ENCODE data around the gene FUT8.

FUT8 gene

DNA sequence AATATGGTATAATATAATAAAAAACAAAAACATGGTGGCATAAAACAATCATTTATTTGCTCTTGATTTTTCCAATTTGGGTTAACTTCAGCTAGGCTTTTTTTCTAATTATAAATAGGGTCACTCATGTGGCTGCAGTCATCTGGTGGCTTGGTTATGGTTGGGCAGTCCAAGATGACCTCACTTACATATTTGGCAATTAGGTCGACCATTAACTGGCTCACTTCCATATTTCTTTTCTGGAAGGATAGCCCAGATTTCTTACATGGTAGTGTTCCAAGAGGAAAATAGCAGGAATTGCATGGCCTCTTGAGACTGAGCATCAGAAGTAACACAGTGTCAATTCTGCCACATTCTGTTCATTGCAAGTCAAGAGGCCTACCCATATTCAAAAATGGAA, 153.4 kb downstream of the FUT8 start:
- H3K4me3 ChIP-seq (ENCODE audit: low read length) = no peak overlapping the region
- H3K4me1 ChIP-seq (ENCODE audit: control insufficient read depth, insufficient read depth, low read length) = peaks cover 15% of the 10 kb centered on the region
- no peaks in the 10 kb centered on the region for H3K9me3 ChIP-seq (ENCODE audit: control insufficient read depth, low read length)
- DNase-seq (ENCODE audit: low read depth) = no peak
- peaks cover 4% of the 10 kb centered on the region for H3K36me3 ChIP-seq (ENCODE audit: control insufficient read depth, insufficient read depth, low read length, severe bottlenecking)
- no peak overlapping the region for H3K9ac ChIP-seq (ENCODE audit: low read length)
- H3K27me3 ChIP-seq (replicated peaks; ENCODE audit: control insufficient read depth, insufficient read depth, low read length) = no peaks in the 10 kb centered on the region

DNA sequence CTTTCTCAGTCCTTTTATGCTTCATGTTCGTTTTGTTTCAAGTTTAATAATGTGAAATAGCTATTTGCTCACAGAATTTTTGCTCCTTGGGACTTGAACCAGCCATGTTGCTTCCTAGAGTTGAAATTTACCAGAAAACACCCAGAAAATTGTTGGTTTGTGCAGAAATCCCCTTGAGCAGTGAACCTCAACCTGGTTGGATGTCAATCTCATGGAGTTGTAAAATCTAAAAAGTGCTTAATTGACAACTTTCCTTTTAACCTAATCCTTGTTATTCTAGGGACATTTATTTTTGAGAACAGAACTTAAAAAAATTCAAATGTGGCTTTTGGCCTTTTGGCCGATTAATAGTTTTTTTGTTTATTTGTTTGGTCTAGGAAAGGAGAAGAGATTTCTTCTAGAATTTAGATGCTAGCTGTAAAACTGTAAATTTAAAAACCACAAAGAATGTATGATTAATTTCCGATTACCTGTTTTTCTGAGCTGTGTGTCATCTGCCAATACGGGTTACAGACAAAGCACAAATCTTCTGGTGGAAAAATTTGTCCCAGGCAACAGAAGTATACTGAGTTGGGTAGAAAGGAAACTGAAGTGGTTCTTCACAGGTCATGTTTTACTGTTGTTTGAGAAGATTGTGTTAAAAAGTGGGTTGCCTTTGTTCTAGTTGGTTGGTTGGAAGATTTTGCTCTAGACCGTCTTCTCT, 154.4 kb downstream of the FUT8 start:
- no peak overlapping the region for H3K9ac ChIP-seq (ENCODE audit: low read length)
- H3K4me3 ChIP-seq (ENCODE audit: low read length) = no peak overlapping the region
- no peak for DNase-seq (ENCODE audit: low read depth)
- no peaks in the 10 kb centered on the region for H3K27me3 ChIP-seq (replicated peaks; ENCODE audit: control insufficient read depth, insufficient read depth, low read length)
- H3K9me3 ChIP-seq (ENCODE audit: control insufficient read depth, low read length) = no peaks in the 10 kb centered on the region
- H3K36me3 ChIP-seq (ENCODE audit: control insufficient read depth, insufficient read depth, low read length, severe bottlenecking) = peaks cover 3% of the 10 kb centered on the region
- H3K4me1 ChIP-seq (ENCODE audit: control insufficient read depth, insufficient read depth, low read length) = peaks cover 15% of the 10 kb centered on the region

DNA sequence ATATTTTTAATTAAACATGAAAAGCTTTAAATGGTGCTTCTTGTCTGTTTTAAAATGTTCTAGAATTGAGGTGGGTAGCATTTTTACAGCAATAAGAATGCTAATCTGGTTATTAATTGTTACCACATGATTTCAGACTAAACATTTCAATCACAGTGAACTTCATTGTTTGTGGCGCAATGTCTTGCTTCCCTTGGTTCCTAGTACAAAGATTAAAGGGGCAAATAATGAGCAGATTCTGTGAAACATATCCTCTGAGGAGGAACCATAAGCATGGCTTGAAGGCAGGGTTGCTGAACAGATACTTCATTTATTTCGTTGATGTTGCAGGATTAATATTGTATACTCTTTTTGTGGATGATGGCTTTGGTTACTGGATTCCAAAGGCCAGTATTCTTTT, 162.1 kb downstream of the FUT8 start:
- Histone ChIP-seq H3K27me3 (replicated peaks; ENCODE audit: control insufficient read depth, insufficient read depth, low read length) (no peaks in the 10 kb centered on the region), H3K36me3 (ENCODE audit: control insufficient read depth, insufficient read depth, low read length, severe bottlenecking) (no peaks in the 10 kb centered on the region)
- no peak for DNase-seq (ENCODE audit: low read depth)

DNA sequence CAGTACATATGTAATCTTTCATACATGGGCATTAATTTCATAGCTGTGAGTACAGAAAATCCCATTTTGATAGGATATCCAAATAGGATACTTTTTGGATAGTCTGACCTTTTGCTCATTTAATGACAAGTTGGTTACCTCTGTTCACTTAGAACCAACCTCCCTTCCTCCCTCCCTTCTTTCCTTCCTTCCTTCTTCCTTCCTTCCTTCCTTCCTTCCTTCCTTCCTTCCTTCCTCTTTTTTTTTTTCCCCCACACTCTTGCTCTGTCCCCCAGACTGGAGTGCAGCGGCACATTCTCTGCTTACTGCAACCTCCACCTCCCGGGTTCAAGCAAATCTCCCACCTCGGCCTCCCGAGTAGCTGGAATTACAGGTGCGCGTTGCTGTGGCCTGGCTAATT, 162.9 kb downstream of the FUT8 start:
- no peaks in the 10 kb centered on the region for H3K9me3 ChIP-seq (ENCODE audit: control insufficient read depth, low read length)
- H3K4me3 ChIP-seq (ENCODE audit: low read length) = no peak overlapping the region
- DNase-seq (ENCODE audit: low read depth) = no peak
- H3K27me3 ChIP-seq (replicated peaks; ENCODE audit: control insufficient read depth, insufficient read depth, low read length) = no peaks in the 10 kb centered on the region
- peaks cover 9% of the 10 kb centered on the region for H3K4me1 ChIP-seq (ENCODE audit: control insufficient read depth, insufficient read depth, low read length)
- no peak overlapping the region for H3K9ac ChIP-seq (ENCODE audit: low read length)
- no peaks in the 10 kb centered on the region for H3K36me3 ChIP-seq (ENCODE audit: control insufficient read depth, insufficient read depth, low read length, severe bottlenecking)

More for the DNA sequence above, 162.1 kb downstream of the FUT8 start:
- no peak overlapping the region for H3K9ac ChIP-seq (ENCODE audit: low read length)
- no peaks in the 10 kb centered on the region for H3K9me3 ChIP-seq (ENCODE audit: control insufficient read depth, low read length)
- no peak overlapping the region for H3K4me3 ChIP-seq (ENCODE audit: low read length)
- peaks cover 8% of the 10 kb centered on the region for H3K4me1 ChIP-seq (ENCODE audit: control insufficient read depth, insufficient read depth, low read length)

DNA sequence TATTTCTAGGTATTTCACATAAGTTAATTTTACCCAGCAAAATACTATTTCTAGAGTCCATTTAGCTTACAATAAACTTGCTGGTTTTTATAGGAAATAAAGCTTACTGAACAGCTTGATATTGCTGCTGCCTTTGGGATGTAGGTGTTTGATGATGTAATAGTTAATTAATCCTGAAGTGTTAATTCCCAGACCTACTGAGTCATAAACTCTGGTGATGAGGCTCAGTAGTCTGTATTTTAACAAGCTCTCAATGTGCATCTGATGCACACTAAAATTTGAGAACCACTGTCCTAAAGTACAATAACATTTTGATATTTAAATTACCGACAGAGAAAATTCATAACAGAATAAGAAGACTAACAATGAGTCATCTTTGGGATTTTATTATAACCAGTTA, 168.4 kb downstream of the FUT8 start:
- no peak for DNase-seq (ENCODE audit: low read depth)
- Histone ChIP-seq H3K36me3 (ENCODE audit: control insufficient read depth, insufficient read depth, low read length, severe bottlenecking) (no peaks in the 10 kb centered on the region), H3K9ac (ENCODE audit: low read length) (no peak overlapping the region), H3K27me3 (replicated peaks; ENCODE audit: control insufficient read depth, insufficient read depth, low read length) (no peaks in the 10 kb centered on the region), H3K4me1 (ENCODE audit: control insufficient read depth, insufficient read depth, low read length) (peaks cover 18% of the 10 kb centered on the region), H3K4me3 (ENCODE audit: low read length) (no peak overlapping the region), H3K9me3 (ENCODE audit: control insufficient read depth, low read length) (no peaks in the 10 kb centered on the region)

DNA sequence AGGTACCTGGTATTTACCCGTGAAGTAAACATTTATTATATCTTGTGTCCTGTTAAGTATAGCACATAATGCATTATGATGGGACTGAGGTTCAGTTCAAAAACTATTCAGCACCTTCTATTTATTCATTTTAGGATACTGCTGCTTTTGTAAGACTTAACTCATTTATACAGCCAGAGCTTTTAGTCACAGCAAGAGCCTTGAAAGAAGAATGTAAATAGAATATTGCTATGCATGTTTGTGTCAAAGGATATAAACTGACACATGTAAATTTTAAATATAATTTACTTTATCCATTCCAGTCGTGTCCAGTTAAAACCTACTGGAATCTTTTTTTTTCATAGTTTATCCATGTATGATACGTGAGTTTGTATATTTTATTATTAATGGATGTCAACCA, 168.8 kb downstream of the FUT8 start:
- no peak overlapping the region for H3K9ac ChIP-seq (ENCODE audit: low read length)
- H3K9me3 ChIP-seq (ENCODE audit: control insufficient read depth, low read length) = no peaks in the 10 kb centered on the region
- peaks cover 22% of the 10 kb centered on the region for H3K4me1 ChIP-seq (ENCODE audit: control insufficient read depth, insufficient read depth, low read length)
- H3K27me3 ChIP-seq (replicated peaks; ENCODE audit: control insufficient read depth, insufficient read depth, low read length) = no peaks in the 10 kb centered on the region
- H3K36me3 ChIP-seq (ENCODE audit: control insufficient read depth, insufficient read depth, low read length, severe bottlenecking) = no peaks in the 10 kb centered on the region
- no peak overlapping the region for H3K4me3 ChIP-seq (ENCODE audit: low read length)
- DNase-seq (ENCODE audit: low read depth) = no peak

DNA sequence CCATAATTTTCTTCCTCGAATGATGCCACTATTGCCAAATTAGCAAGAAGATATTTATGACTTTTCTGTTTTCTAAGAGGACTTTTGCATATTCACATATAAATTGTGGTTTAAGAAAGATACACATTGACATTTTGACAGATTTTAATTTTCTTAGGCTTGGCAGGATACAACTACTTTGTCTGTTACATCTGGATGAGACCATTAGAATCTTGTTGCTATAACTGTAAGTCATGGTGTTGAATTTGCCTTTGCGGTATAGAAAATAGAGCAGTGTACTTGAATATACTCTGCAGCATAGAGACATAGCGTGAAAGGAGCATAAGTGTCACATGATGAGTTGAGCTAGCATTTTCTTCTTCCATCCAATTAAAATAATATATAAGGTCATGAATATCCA, 169.3 kb downstream of the FUT8 start:
- DNase-seq (ENCODE audit: low read depth) = no peak
- H3K27me3 ChIP-seq (replicated peaks; ENCODE audit: control insufficient read depth, insufficient read depth, low read length) = no peaks in the 10 kb centered on the region
- peaks cover 22% of the 10 kb centered on the region for H3K4me1 ChIP-seq (ENCODE audit: control insufficient read depth, insufficient read depth, low read length)
- H3K9me3 ChIP-seq (ENCODE audit: control insufficient read depth, low read length) = no peaks in the 10 kb centered on the region
- no peaks in the 10 kb centered on the region for H3K36me3 ChIP-seq (ENCODE audit: control insufficient read depth, insufficient read depth, low read length, severe bottlenecking)
- no peak overlapping the region for H3K9ac ChIP-seq (ENCODE audit: low read length)
- H3K4me3 ChIP-seq (ENCODE audit: low read length) = no peak overlapping the region

DNA sequence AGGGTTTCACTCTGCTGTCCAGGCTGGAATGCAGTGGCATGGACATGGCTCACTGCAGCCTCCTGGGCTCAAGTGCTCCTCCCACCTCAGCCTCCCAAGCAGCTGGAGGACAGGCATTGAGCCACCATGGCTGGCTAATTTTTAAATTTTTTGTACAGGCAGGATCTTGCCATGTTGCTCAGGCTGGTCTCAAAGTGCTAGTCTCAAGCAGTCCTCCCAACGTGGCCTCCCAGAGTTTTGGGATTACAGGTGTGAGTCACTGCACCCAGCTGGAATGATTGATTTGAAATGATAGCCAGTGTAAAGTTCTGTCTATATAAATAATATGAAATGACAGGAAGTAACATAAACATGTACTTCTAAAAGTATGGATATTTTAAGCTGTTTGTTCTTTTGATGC, 172.7 kb downstream of the FUT8 start:
- H3K4me1 ChIP-seq (ENCODE audit: control insufficient read depth, insufficient read depth, low read length) = peaks cover 34% of the 10 kb centered on the region
- H3K27me3 ChIP-seq (replicated peaks; ENCODE audit: control insufficient read depth, insufficient read depth, low read length) = no peaks in the 10 kb centered on the region
- H3K9ac ChIP-seq (ENCODE audit: low read length) = no peak overlapping the region
- no peaks in the 10 kb centered on the region for H3K9me3 ChIP-seq (ENCODE audit: control insufficient read depth, low read length)
- no peak for DNase-seq (ENCODE audit: low read depth)
- H3K4me3 ChIP-seq (ENCODE audit: low read length) = no peak overlapping the region
- no peaks in the 10 kb centered on the region for H3K36me3 ChIP-seq (ENCODE audit: control insufficient read depth, insufficient read depth, low read length, severe bottlenecking)

DNA sequence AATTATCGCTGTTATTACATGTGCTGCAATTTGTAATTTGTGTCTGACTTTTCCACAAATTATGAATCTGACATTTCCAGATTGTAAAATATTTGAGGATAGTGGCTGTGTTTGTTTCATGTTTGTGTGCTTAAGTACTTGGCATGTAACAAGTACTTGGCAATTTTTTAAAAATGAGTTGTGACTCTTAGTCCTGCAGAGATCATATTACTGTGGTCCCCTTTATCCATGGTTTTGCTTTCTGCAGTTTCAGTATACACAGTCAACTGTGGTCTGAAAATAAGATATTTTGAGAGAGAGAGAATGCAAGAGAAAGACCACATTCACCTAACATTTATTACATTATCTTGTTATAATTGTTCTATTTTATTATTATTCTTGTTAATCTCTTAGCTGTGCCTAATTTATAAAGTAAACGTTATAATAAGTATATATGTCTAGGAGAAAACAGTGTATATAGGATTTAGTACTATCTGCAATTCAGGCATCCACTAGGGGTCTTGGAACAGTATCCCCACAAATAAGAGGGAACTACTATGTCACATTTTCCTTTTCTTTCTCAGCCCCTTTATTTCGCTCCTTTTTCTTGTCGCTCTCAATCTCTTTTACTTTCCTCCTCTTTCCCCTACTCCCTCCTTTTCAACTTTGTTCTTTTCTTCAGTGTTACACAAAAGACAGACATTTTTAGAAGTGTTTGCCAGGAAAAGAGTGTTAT, 176.1 kb downstream of the FUT8 start:
- H3K36me3 ChIP-seq (ENCODE audit: control insufficient read depth, insufficient read depth, low read length, severe bottlenecking) = no peaks in the 10 kb centered on the region
- H3K4me1 ChIP-seq (ENCODE audit: control insufficient read depth, insufficient read depth, low read length) = peaks cover 34% of the 10 kb centered on the region
- peak; percentile 36 for DNase-seq (ENCODE audit: low read depth)

DNA sequence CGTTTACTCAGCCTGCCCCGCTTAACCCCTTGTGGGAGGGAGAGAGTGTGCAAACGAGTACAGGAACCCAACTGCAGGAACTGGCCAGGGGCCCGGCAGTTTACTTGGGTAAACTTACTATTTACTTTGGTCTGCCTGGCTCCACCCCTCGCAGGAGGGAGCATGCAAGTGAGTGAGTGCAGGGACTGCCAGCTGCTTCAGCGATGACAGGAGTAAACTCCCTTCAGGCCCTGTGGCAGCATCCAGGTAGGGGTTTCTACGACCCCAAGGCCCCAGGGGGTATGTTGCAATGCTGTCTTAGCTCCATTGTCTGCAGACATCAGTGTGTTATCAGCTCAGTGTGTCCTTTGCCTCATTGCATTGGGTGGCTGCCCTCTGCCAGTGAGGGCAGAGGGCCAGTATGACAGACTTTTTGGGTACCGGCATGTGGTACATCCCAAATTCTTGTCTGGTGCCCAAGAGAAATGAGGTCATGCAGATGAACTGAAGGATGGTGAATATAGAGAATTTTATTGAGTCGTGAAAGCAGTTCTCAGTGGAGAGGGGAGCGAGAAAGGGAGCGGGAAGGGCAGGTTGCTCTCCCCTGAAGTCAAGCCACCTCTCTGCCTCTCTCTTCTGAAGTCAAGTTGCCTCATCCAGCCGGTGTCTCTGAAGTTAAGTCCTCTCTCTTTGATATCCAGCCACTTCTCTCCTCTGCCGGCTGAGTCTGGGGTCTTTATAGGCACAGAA, 181.8 kb downstream of the FUT8 start:
- no peak overlapping the region for H3K4me3 ChIP-seq (ENCODE audit: low read length)
- no peaks in the 10 kb centered on the region for H3K9me3 ChIP-seq (ENCODE audit: control insufficient read depth, low read length)
- DNase-seq (ENCODE audit: low read depth) = no peak
- no peaks in the 10 kb centered on the region for H3K27me3 ChIP-seq (replicated peaks; ENCODE audit: control insufficient read depth, insufficient read depth, low read length)
- H3K4me1 ChIP-seq (ENCODE audit: control insufficient read depth, insufficient read depth, low read length) = peaks cover 4% of the 10 kb centered on the region
- H3K36me3 ChIP-seq (ENCODE audit: control insufficient read depth, insufficient read depth, low read length, severe bottlenecking) = no peaks in the 10 kb centered on the region
- H3K9ac ChIP-seq (ENCODE audit: low read length) = no peak overlapping the region

More for the DNA sequence above, 176.1 kb downstream of the FUT8 start:
- Histone ChIP-seq H3K9ac (ENCODE audit: low read length) (peak overlapping the region; percentile 70), H3K4me3 (ENCODE audit: low read length) (peak overlapping the region; percentile 41), H3K27me3 (replicated peaks; ENCODE audit: control insufficient read depth, insufficient read depth, low read length) (no peaks in the 10 kb centered on the region), H3K9me3 (ENCODE audit: control insufficient read depth, low read length) (no peaks in the 10 kb centered on the region)

DNA sequence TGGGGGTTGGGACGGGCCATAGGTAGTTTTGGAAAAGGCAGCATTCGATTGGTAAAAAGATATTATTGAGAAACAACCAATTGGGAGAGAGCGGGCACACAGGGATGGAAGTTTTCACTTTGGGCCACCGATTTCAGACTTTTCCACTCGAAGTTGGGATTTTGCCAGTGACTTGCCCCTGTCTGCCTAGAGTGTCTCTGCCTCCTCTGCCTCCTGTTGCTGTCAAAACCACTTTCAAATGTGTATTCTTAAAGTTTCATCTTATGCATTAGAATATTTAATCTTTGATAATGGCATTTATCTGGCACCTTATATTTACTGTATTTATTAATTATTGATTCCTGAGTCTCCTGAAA, 182.3 kb downstream of the FUT8 start:
- Histone ChIP-seq H3K36me3 (ENCODE audit: control insufficient read depth, insufficient read depth, low read length, severe bottlenecking) (no peaks in the 10 kb centered on the region), H3K9me3 (ENCODE audit: control insufficient read depth, low read length) (no peaks in the 10 kb centered on the region), H3K4me3 (ENCODE audit: low read length) (no peak overlapping the region), H3K9ac (ENCODE audit: low read length) (no peak overlapping the region), H3K4me1 (ENCODE audit: control insufficient read depth, insufficient read depth, low read length) (peaks cover 7% of the 10 kb centered on the region), H3K27me3 (replicated peaks; ENCODE audit: control insufficient read depth, insufficient read depth, low read length) (no peaks in the 10 kb centered on the region)
- no peak for DNase-seq (ENCODE audit: low read depth)

Data from adipocyte (in vitro differentiated cells).